ENCODE measurements around the gene MCMBP.

MCMBP gene

DNA sequence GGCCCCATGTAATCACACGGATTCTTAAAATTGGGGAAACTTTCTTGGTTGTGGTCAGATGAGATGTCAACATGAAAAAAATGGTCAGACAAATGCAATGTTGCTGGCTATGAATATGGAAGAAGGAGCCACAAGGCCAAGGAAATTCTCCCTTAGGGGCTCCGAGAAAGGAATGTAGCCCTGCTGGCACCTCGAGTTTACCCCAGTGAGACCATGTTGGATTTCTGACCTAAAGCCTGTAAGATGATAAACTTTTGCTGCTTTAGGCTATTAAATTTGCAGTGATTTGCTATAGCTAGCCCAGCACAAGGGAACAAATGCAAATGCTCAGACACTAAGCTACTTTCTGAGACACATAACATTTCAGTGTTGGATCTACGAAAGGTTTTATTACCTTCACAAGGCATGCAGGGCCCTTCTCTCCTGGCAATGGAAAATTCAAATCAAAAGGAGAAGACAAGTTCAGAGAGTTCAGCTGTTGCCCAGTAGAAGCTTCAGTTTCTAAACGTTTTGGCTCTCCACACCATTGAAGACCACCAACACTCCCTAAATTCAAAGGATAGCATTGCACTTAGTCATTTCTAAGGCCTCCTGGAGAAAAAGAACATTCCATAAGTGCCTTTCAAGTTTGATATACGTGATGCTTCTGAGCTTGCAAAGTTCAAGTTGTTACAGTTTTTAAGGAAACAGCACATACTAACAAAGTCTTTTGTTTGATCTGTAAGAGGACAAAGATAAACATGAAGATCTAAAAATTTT lies 23.4 kb downstream of the MCMBP start:
- Histone ChIP-seq H3K9me3 (ENCODE audit: insufficient read depth, low read length) (no peaks in the 10 kb centered on the region), H3K27me3 (ENCODE audit: insufficient read depth, insufficient read length) (no peaks in the 10 kb centered on the region), H3K36me3 (ENCODE audit: insufficient read depth, insufficient read length, low read length) (peaks cover 79% of the 10 kb centered on the region), H3K4me3 (ENCODE audit: insufficient read length, low read depth) (no peak overlapping the region), H3K9ac (ENCODE audit: insufficient read length, low read depth) (no peak overlapping the region), H3K4me1 (ENCODE audit: insufficient read depth, insufficient read length) (peaks cover 2% of the 10 kb centered on the region)
- peak; percentile 32 for DNase-seq (ENCODE audit: low read depth, low spot score)
- TF ChIP-seq SUZ12 (IDR thresholded peaks at IDR 0.05; ENCODE audit: extremely low read depth, insufficient read depth, insufficient read length): no peak
- no peak for TF ChIP-seq YY1 (IDR thresholded peaks at IDR 0.05; ENCODE audit: insufficient read depth, insufficient read length)
- TF ChIP-seq ZNF274 (IDR thresholded peaks at IDR 0.05; ENCODE audit: low read depth, low read length): no peak

DNA sequence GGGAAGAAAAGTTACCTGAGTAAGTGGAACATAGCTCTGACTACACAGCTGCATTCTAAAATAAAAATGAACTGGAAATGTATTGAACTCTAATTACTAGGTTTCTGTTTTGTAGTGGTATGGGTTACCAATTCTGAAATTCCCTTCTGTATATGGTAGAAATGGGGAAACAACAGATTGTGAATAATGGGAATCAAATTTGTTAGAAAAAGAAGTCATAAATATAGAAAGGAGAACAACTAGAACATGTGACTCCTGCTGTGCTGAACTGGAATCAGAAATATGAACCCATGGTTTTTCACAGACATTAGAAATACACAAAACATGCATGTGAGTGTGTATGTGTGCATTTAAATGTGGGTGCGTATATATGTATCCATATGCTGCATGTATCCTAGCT lies 27.0 kb downstream of the MCMBP start:
- no peak for DNase-seq (ENCODE audit: low read depth, low spot score)
- H3K36me3 ChIP-seq (ENCODE audit: insufficient read depth, insufficient read length, low read length): peaks cover 81% of the 10 kb centered on the region
- TF ChIP-seq YY1 (IDR thresholded peaks at IDR 0.05; ENCODE audit: insufficient read depth, insufficient read length) (no peak), SUZ12 (IDR thresholded peaks at IDR 0.05; ENCODE audit: extremely low read depth, insufficient read depth, insufficient read length) (no peak), ZNF274 (IDR thresholded peaks at IDR 0.05; ENCODE audit: low read depth, low read length) (no peak)

GRCh38 chr10:119834188-119834587 lies 38.5 kb downstream of the MCMBP start:
- Histone ChIP-seq H3K27me3 (ENCODE audit: insufficient read depth, insufficient read length) (no peaks in the 10 kb centered on the region), H3K4me1 (ENCODE audit: insufficient read depth, insufficient read length) (no peaks in the 10 kb centered on the region), H3K36me3 (ENCODE audit: insufficient read depth, insufficient read length, low read length) (peaks cover 98% of the 10 kb centered on the region), H3K9ac (ENCODE audit: insufficient read length, low read depth) (no peak overlapping the region), H3K4me3 (ENCODE audit: insufficient read length, low read depth) (no peak overlapping the region), H3K9me3 (ENCODE audit: insufficient read depth, low read length) (no peaks in the 10 kb centered on the region)
- no peak for TF ChIP-seq SUZ12 (IDR thresholded peaks at IDR 0.05; ENCODE audit: extremely low read depth, insufficient read depth, insufficient read length)
- TF ChIP-seq ZNF274 (IDR thresholded peaks at IDR 0.05; ENCODE audit: low read depth, low read length): no peak
- TF ChIP-seq YY1 (IDR thresholded peaks at IDR 0.05; ENCODE audit: insufficient read depth, insufficient read length): no peak
- no peak for DNase-seq (ENCODE audit: low read depth, low spot score)

More for the DNA sequence above, 27.0 kb downstream of the MCMBP start:
- H3K4me3 ChIP-seq (ENCODE audit: insufficient read length, low read depth): no peak overlapping the region
- no peaks in the 10 kb centered on the region for H3K9me3 ChIP-seq (ENCODE audit: insufficient read depth, low read length)
- H3K27me3 ChIP-seq (ENCODE audit: insufficient read depth, insufficient read length): no peaks in the 10 kb centered on the region
- no peak overlapping the region for H3K9ac ChIP-seq (ENCODE audit: insufficient read length, low read depth)
- H3K4me1 ChIP-seq (ENCODE audit: insufficient read depth, insufficient read length): peaks cover 2% of the 10 kb centered on the region

DNA sequence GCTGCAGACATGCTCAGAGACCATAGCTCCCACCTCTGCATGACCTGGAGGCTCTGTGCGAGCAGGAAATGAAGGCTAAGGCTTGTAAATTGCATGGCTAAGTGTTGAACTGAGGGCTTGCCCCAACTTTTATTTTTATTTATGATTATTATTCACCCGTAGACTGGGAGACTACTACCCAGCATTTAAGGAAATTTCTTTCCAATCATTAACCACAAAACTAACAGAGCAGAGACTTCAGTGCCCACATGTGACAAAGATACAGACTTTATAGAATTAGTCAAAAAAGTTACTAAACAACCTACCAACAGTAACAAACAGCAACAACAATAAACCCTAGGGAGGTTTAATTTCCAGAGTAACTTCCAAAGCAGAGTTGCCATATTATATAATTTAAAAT lies 39.7 kb downstream of the MCMBP start:
- no peak for DNase-seq (ENCODE audit: low read depth, low spot score)
- Histone ChIP-seq H3K9me3 (ENCODE audit: insufficient read depth, low read length) (no peaks in the 10 kb centered on the region), H3K27me3 (ENCODE audit: insufficient read depth, insufficient read length) (no peaks in the 10 kb centered on the region), H3K4me3 (ENCODE audit: insufficient read length, low read depth) (no peak overlapping the region), H3K36me3 (ENCODE audit: insufficient read depth, insufficient read length, low read length) (peaks cover 98% of the 10 kb centered on the region), H3K9ac (ENCODE audit: insufficient read length, low read depth) (no peak overlapping the region), H3K4me1 (ENCODE audit: insufficient read depth, insufficient read length) (no peaks in the 10 kb centered on the region)
- TF ChIP-seq SUZ12 (IDR thresholded peaks at IDR 0.05; ENCODE audit: extremely low read depth, insufficient read depth, insufficient read length) (no peak), ZNF274 (IDR thresholded peaks at IDR 0.05; ENCODE audit: low read depth, low read length) (no peak), YY1 (IDR thresholded peaks at IDR 0.05; ENCODE audit: insufficient read depth, insufficient read length) (no peak)

DNA sequence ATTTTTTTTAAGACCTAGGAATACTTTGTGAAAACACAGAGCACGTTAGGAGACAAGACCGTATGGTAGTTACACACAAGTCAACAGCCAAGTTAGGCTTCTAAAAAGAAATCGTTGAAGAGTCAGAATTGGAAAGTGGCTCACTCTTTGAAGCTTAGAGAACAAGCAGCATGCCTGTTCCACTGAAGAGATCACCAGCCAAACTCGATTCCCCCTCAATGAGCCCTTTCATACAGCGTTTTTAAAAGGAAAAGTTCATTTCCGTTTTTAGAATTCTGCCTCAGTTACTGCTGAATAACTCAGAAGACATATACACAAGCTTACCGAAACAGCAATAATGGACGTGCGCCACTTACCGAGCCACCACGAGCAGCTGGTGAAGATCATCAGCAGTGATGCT lies 41.0 kb downstream of the MCMBP start:
- H3K27me3 ChIP-seq (ENCODE audit: insufficient read depth, insufficient read length): no peaks in the 10 kb centered on the region
- no peaks in the 10 kb centered on the region for H3K9me3 ChIP-seq (ENCODE audit: insufficient read depth, low read length)
- DNase-seq (ENCODE audit: low read depth, low spot score): no peak
- H3K4me3 ChIP-seq (ENCODE audit: insufficient read length, low read depth): no peak overlapping the region
- H3K36me3 ChIP-seq (ENCODE audit: insufficient read depth, insufficient read length, low read length): peaks cover 96% of the 10 kb centered on the region
- no peak for TF ChIP-seq SUZ12 (IDR thresholded peaks at IDR 0.05; ENCODE audit: extremely low read depth, insufficient read depth, insufficient read length)
- no peak for TF ChIP-seq ZNF274 (IDR thresholded peaks at IDR 0.05; ENCODE audit: low read depth, low read length)
- TF ChIP-seq YY1 (IDR thresholded peaks at IDR 0.05; ENCODE audit: insufficient read depth, insufficient read length): no peak
- no peaks in the 10 kb centered on the region for H3K4me1 ChIP-seq (ENCODE audit: insufficient read depth, insufficient read length)
- H3K9ac ChIP-seq (ENCODE audit: insufficient read length, low read depth): no peak overlapping the region

DNA sequence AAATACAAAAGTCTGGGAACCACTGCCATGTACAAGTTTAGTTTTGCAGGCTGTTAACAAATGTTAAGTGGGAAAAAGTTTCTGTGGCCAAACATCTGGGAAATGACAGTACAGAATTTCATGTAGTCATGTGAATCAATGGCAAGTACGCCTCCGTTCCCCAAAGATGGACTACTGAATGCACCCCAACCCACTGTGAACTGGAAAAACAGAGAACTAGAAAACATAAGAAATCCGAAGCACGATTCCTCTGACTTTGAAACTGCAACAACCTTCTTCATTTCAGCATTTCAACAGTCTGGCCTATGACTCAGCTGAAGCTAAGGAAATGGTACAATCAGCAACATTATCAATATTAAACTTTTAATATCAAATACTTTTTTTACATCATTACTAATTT lies 41.8 kb downstream of the MCMBP start:
- Histone ChIP-seq H3K9me3 (ENCODE audit: insufficient read depth, low read length) (no peaks in the 10 kb centered on the region), H3K9ac (ENCODE audit: insufficient read length, low read depth) (no peak overlapping the region), H3K27me3 (ENCODE audit: insufficient read depth, insufficient read length) (no peaks in the 10 kb centered on the region), H3K36me3 (ENCODE audit: insufficient read depth, insufficient read length, low read length) (peaks cover 92% of the 10 kb centered on the region), H3K4me1 (ENCODE audit: insufficient read depth, insufficient read length) (no peaks in the 10 kb centered on the region), H3K4me3 (ENCODE audit: insufficient read length, low read depth) (no peak overlapping the region)
- TF ChIP-seq ZNF274 (IDR thresholded peaks at IDR 0.05; ENCODE audit: low read depth, low read length) (no peak), YY1 (IDR thresholded peaks at IDR 0.05; ENCODE audit: insufficient read depth, insufficient read length) (no peak), SUZ12 (IDR thresholded peaks at IDR 0.05; ENCODE audit: extremely low read depth, insufficient read depth, insufficient read length) (no peak)
- DNase-seq (ENCODE audit: low read depth, low spot score): no peak

GRCh38 chr10:119829429-119829828 lies 43.2 kb downstream of the MCMBP start:
- Histone ChIP-seq H3K27me3 (ENCODE audit: insufficient read depth, insufficient read length) (no peaks in the 10 kb centered on the region), H3K36me3 (ENCODE audit: insufficient read depth, insufficient read length, low read length) (peaks cover 80% of the 10 kb centered on the region), H3K4me3 (ENCODE audit: insufficient read length, low read depth) (no peak overlapping the region), H3K9me3 (ENCODE audit: insufficient read depth, low read length) (no peaks in the 10 kb centered on the region), H3K4me1 (ENCODE audit: insufficient read depth, insufficient read length) (no peaks in the 10 kb centered on the region), H3K9ac (ENCODE audit: insufficient read length, low read depth) (no peak overlapping the region)
- TF ChIP-seq SUZ12 (IDR thresholded peaks at IDR 0.05; ENCODE audit: extremely low read depth, insufficient read depth, insufficient read length) (no peak), YY1 (IDR thresholded peaks at IDR 0.05; ENCODE audit: insufficient read depth, insufficient read length) (no peak), ZNF274 (IDR thresholded peaks at IDR 0.05; ENCODE audit: low read depth, low read length) (no peak)
- DNase-seq (ENCODE audit: low read depth, low spot score): no peak

All from NT2/D1 (cell line).